K562 (cell line): Measurements from ENCODE around the gene OR2A14. TPM values are rescaled to one million over a fixed set of nuclear protein-coding genes. Genes with fewer than 3 reads are reported as not detected.

ENCODE experiments used
- ATAC-seq: fragments of 200-7000 bp; cut with Tn5 transposase; 3 replicates; pipeline ENCODE4 v1.9.1; 2020; ENCODE audit warnings: moderate library complexity
- BruUV-seq: library from RNA; stranded (reverse); fragments of 400-500 nt; replicated peaks from 2 replicates; lab custom pipeline; 2021; lab: Mats Ljungman, UMichigan
- CTCF ChIA-PET: fragments of 300-600 bp; formaldehyde crosslinking; extraction: SDS; loops from one replicate; lab custom pipeline; 2021; ENCODE audit warnings: low intra/inter-chr PET ratio; lab: Yijun Ruan, JAX
- POLR2A ChIA-PET: fragments of 300-600, 350-650 bp; sonication (Branson Sonifier 250); formaldehyde crosslinking; extraction: SDS; loops from one replicate; lab custom pipeline; 2021; ENCODE audit warnings: antibody characterized with exemption, inconsistent platforms; lab: Yijun Ruan, JAX
- DNase-seq, 4 experiments: peaks; one replicate each; pipeline versions ENCODE4 v3.0.0 to v3.0.0-alpha.2; 2011 to 2018; ENCODE audit warnings: low spot score in 3 of 4, mixed read lengths in 3 of 4; ENCODE audit errors: extremely low read depth in 1 of 4
- FAIRE-seq: peaks from 2 replicates; lab custom pipeline; 2011; peaks lifted over from hg19 to GRCh38; lab: Jason Lieb, UNC
- H2AFZ ChIP-seq: 2 replicates; pipeline ENCODE4 v1.6.0; 2011; ENCODE audit warnings: low read depth, low read length, control low read depth, inconsistent platforms
- H3K27ac ChIP-seq: fragments of 200-600 bp; 3 replicates; pipeline ENCODE4 v1.8.0; 2011; ENCODE audit warnings: low read depth, mild to moderate bottlenecking, control low read depth, inconsistent platforms, low read length, moderate library complexity, mixed read lengths; ENCODE audit errors: extremely low read depth
- H3K27me3 ChIP-seq, 2 experiments: fragments of 300-600 bp in 1 of 2; 2 replicates in 1 of 2; 3 replicates in 1 of 2; pipeline versions ENCODE4 v1.6.0 to v1.8.0; 2011; ENCODE audit warnings: inconsistent platforms in 2 of 2, low read length in 2 of 2, mild to moderate bottlenecking in 1 of 2, mixed read lengths in 1 of 2, moderate library complexity in 1 of 2; ENCODE audit not compliant: control insufficient read depth in 2 of 2, insufficient read depth in 2 of 2
- H3K36me3 ChIP-seq: fragments of 300-600 bp; 3 replicates; pipeline ENCODE4 v1.8.0; 2011; ENCODE audit warnings: mild to moderate bottlenecking, low read length, inconsistent platforms; ENCODE audit not compliant: control insufficient read depth, insufficient read depth
- H3K4me1 ChIP-seq, 2 experiments: fragments of 200-600 bp in 1 of 2; replicated peaks in 1 of 2; 2 replicates in 1 of 2; 3 replicates in 1 of 2; pipeline versions ENCODE4 v1.5.1 to v1.8.0; 2011; ENCODE audit warnings: inconsistent platforms in 2 of 2, low read length in 2 of 2, mild to moderate bottlenecking in 1 of 2, mixed read lengths in 1 of 2, moderate library complexity in 1 of 2; ENCODE audit not compliant: control insufficient read depth in 2 of 2, insufficient read depth in 2 of 2
- H3K4me2 ChIP-seq: 2 replicates; pipeline ENCODE4 v1.6.1; 2011; ENCODE audit warnings: low read length, control low read depth, inconsistent platforms, mixed read lengths; ENCODE audit not compliant: insufficient read depth
- H3K4me3 ChIP-seq: fragments of 200-600 bp; sonication (generic), shearing (Covaris generic); 2 replicates; pipeline ENCODE4 v1.5.1; 2016; ENCODE audit warnings: control low read depth, inconsistent platforms
- H3K79me2 ChIP-seq: fragments of 200-600 bp; 3 replicates; pipeline ENCODE4 v1.8.0; 2011; ENCODE audit warnings: low read length, inconsistent platforms; ENCODE audit not compliant: control insufficient read depth, insufficient read depth
- H3K9ac ChIP-seq, 2 experiments: 2 replicates each; pipeline versions ENCODE4 v1.6.0 to v1.6.1; 2011; ENCODE audit warnings: low read depth in 2 of 2, low read length in 2 of 2, control low read depth in 1 of 2, inconsistent platforms in 1 of 2, mild to moderate bottlenecking in 1 of 2, mixed read lengths in 1 of 2; ENCODE audit not compliant: insufficient read depth in 1 of 2
- H3K9me1 ChIP-seq: one replicate; pipeline ENCODE4 v1.6.0; 2011; ENCODE audit warnings: inconsistent platforms, mild to moderate bottlenecking, low read length, moderate library complexity; ENCODE audit not compliant: control insufficient read depth, insufficient read depth
- H3K9me3 ChIP-seq: replicated peaks from 2 replicates; pipeline ENCODE4 v1.5.1; 2011; ENCODE audit warnings: low read depth, low read length, inconsistent platforms; ENCODE audit not compliant: control insufficient read depth, insufficient read depth
- H4K20me1 ChIP-seq: replicated peaks from 2 replicates; pipeline ENCODE4 v1.6.1; 2011; ENCODE audit warnings: low read length, inconsistent platforms, mixed read lengths; ENCODE audit not compliant: control insufficient read depth, insufficient read depth
- CHD2 ChIP-seq: IDR thresholded peaks from 2 replicates; pipeline ENCODE4 v1.6.1; 2011; ENCODE audit warnings: low read depth, low read length
- DDX20 ChIP-seq: fragments of 450-650 bp; IDR thresholded peaks from 2 replicates; pipeline ENCODE4 v1.6.1; 2016; ENCODE audit warnings: missing genetic modification characterization, low read depth, mild to moderate bottlenecking, missing compliant biosample characterization, moderate library complexity
- MEIS2 ChIP-seq: fragments of 450-650 bp; IDR thresholded peaks from 2 replicates; pipeline ENCODE4 v1.6.1; 2014; ENCODE audit warnings: mild to moderate bottlenecking; ENCODE audit not compliant: partially characterized antibody
- PTBP1 ChIP-seq: fragments of 200-400 bp; formaldehyde crosslinking; IDR thresholded peaks from 2 replicates; pipeline ENCODE4 v1.6.1; 2017; ENCODE audit warnings: low read depth, low read length
- RBM22 ChIP-seq: fragments of 200-400 bp; formaldehyde crosslinking; IDR thresholded peaks from 2 replicates; pipeline ENCODE4 v1.6.1; 2018; ENCODE audit warnings: low read length, low read depth; ENCODE audit not compliant: poor library complexity, severe bottlenecking
- SIN3A ChIP-seq, 2 experiments: fragments of 150-350 bp in 1 of 2; IDR thresholded peaks; 2 replicates each; pipeline ENCODE4 v1.6.1; 2011 to 2016; ENCODE audit warnings: borderline replicate concordance in 2 of 2, low read depth in 2 of 2, low read length in 2 of 2, mild to moderate bottlenecking in 2 of 2, moderate library complexity in 2 of 2; ENCODE audit not compliant: control insufficient read depth in 1 of 2
- SRSF9 ChIP-seq: fragments of 200-400 bp; formaldehyde crosslinking; IDR thresholded peaks from 2 replicates; pipeline ENCODE4 v1.6.1; 2017; ENCODE audit warnings: low read depth, low read length, borderline replicate concordance
- TBL1XR1 ChIP-seq, 2 experiments: IDR thresholded peaks; 2 replicates each; pipeline ENCODE4 v1.6.1; 2012; ENCODE audit warnings: improper control_type of control experiment in 2 of 2, low read length in 2 of 2, mild to moderate bottlenecking in 1 of 2
- ZNF133 ChIP-seq: fragments of 250-450 bp; sonication (Bioruptor Pico); IDR thresholded peaks from 2 replicates; pipeline ENCODE4 v1.4.0; 2020; ENCODE audit warnings: mild to moderate bottlenecking
- in situ Hi-C: fragments of 300-500 bp; cut with MboI; formaldehyde crosslinking; loops from 4 replicates; pipeline ENCODE4 v1.15.0; 2018; ENCODE audit warnings: inconsistent platforms, mixed read lengths
- intact Hi-C: fragments of 100-400 bp; cut with micrococcal nuclease; formaldehyde crosslinking; loops from 2 replicates; pipeline ENCODE4 v1.14.2; 2022
- polyA plus RNA-seq, 8 experiments: library from polyadenylated mRNA; depleted of rRNA in 4 of 8; stranded (reverse) in 5 of 8; unstranded in 3 of 8; fragments of >200 nt; fragmentation: Nextera tagmentation in 2 of 8; fragmentation: Illumina TruSeq in 1 of 8; extraction: Ambion mirVana in 2 of 8; extraction: Trizol in 1 of 8; gene quantifications; 2 replicates each; pipeline versions ENCODE4 v1.2.1 to v1.2.3, GENCODE V29; 2011 to 2014; ENCODE audit warnings: inconsistent platforms in 1 of 8, missing spikeins in 1 of 8
- total RNA-seq, 7 experiments: library from RNA; depleted of rRNA in 6 of 7; stranded (reverse); fragments of >200 nt in 6 of 7; fragmentation: Illumina TruSeq in 2 of 7; extraction: Trizol in 2 of 7; gene quantifications; 2 replicates each; pipeline versions ENCODE4 v1.2.1 to v1.2.3, GENCODE V29; 2011 to 2021; ENCODE audit warnings: low replicate concordance in 1 of 7
- TF ChIP-seq, protein P1 (sequence below): fragments of 450-650 bp; IDR thresholded peaks from 2 replicates; pipeline ENCODE4 v1.6.1; 2016; ENCODE audit warnings: borderline replicate concordance
- TF ChIP-seq, protein P2 (sequence below): sonication (generic); formaldehyde crosslinking; IDR thresholded peaks from 2 replicates; pipeline ENCODE4 v1.5.0; 2020; ENCODE audit warnings: missing genetic modification reagents
- TF ChIP-seq, protein P3 (sequence below): fragments of 200-400 bp; formaldehyde crosslinking; IDR thresholded peaks from 2 replicates; pipeline ENCODE4 v1.6.1; 2017; ENCODE audit warnings: mild to moderate bottlenecking, low read depth, low read length, moderate library complexity

OR2A14 gene
- total and polyA plus RNA-seq, 9 of the 15 experiments (the other 6 are each of a cell fraction or from before 2014, with no cell fraction given): not detected

DNA sequence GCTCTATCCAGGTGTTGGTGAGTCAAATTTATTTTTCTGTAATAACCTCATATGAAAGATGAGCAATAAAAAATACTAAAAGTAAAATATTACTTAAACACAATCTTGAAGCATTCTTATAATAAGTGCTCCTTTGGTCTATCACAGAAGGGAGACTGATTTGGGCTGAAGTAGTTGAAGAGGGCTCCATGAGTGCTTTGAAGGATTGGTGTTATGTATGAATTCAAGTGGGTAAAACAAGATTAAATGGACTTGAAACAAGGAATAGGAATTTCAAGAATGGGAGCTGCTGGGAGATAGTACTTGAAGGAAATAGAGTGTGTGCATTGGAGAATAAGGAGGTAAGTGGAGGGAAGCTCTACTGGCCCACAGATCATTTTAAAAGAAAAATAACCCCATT lies 20.9 kb upstream of the OR2A14 start:
- CTCF ChIA-PET: no interaction called here
- no peak for FAIRE-seq
- BruUV-seq: no TSS peak
- no peaks in the 10 kb centered on the region for H3K36me3 ChIP-seq
- H3K4me3 ChIP-seq: no peak overlapping the region
- H3K4me1 ChIP-seq: no peaks in the 10 kb centered on the region
- no peak for ATAC-seq
- DNase-seq: no peak
- no peaks in the 10 kb centered on the region for H3K79me2 ChIP-seq
- intact Hi-C loops: no loop called here
- no peaks in the 10 kb centered on the region for H4K20me1 ChIP-seq
- no peak overlapping the region for H2AFZ ChIP-seq
- H3K9me1 ChIP-seq: no peaks in the 10 kb centered on the region
- H3K9ac ChIP-seq: no peak overlapping the region
- no peaks in the 10 kb centered on the region for H3K27me3 ChIP-seq
- TF ChIP-seq, protein P1, sequence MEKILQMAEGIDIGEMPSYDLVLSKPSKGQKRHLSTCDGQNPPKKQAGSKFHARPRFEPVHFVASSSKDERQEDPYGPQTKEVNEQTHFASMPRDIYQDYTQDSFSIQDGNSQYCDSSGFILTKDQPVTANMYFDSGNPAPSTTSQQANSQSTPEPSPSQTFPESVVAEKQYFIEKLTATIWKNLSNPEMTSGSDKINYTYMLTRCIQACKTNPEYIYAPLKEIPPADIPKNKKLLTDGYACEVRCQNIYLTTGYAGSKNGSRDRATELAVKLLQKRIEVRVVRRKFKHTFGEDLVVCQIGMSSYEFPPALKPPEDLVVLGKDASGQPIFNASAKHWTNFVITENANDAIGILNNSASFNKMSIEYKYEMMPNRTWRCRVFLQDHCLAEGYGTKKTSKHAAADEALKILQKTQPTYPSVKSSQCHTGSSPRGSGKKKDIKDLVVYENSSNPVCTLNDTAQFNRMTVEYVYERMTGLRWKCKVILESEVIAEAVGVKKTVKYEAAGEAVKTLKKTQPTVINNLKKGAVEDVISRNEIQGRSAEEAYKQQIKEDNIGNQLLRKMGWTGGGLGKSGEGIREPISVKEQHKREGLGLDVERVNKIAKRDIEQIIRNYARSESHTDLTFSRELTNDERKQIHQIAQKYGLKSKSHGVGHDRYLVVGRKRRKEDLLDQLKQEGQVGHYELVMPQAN: no peak
- TF ChIP-seq SIN3A (IDR thresholded peaks at IDR 0.05; ENCODE audit: borderline replicate concordance in 2 of 2, control insufficient read depth in 1 of 2, low read depth in 2 of 2, low read length in 2 of 2) (no peak), DDX20 (tag) (no peak)
- TF ChIP-seq, all 486 proteins: peak for 0
- no peaks in the 10 kb centered on the region for H3K9me3 ChIP-seq
- POLR2A ChIA-PET: no interaction called here
- in situ Hi-C loops: no loop called here
- H3K4me2 ChIP-seq: no peak overlapping the region
- no peak overlapping the region for H3K27ac ChIP-seq

DNA sequence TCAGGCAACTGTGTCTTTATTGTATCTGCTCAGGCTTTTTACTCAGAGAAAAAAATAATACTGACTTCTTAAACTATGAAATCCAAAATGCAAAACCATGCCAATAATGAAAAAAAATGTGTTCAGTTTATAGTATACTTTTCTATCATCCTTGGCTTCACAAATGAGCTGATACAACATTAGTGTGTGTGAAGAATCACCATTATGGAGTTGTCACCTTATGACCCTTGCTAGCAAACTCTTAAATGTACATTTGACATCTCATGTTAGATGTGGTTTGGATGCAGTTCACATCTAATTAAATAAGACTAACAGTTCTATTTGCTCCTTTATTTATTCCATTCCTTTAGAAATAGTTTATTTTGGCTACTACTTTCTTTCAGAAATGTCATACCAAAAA lies 17.8 kb upstream of the OR2A14 start:
- H4K20me1 ChIP-seq: no peaks in the 10 kb centered on the region
- in situ Hi-C loops: no loop called here
- H3K9ac ChIP-seq: no peak overlapping the region
- no peaks in the 10 kb centered on the region for H3K9me1 ChIP-seq
- H3K27me3 ChIP-seq: no peaks in the 10 kb centered on the region
- no peak for FAIRE-seq
- H3K4me3 ChIP-seq: no peak overlapping the region
- H3K4me2 ChIP-seq: no peak overlapping the region
- no peak overlapping the region for H3K27ac ChIP-seq
- DNase-seq: no peak
- H3K36me3 ChIP-seq: no peaks in the 10 kb centered on the region
- intact Hi-C loops: no loop called here
- H3K9me3 ChIP-seq: no peaks in the 10 kb centered on the region
- CTCF ChIA-PET: no interaction called here
- BruUV-seq: no TSS peak
- H3K4me1 ChIP-seq: no peaks in the 10 kb centered on the region
- no peaks in the 10 kb centered on the region for H3K79me2 ChIP-seq
- no peak overlapping the region for H2AFZ ChIP-seq
- POLR2A ChIA-PET: interaction anchor here (0.7 kb wide), 1 partner anchor 1386 kb away, joined by 3 read pairs; no protein-coding TSS in a partner anchor
- no peak for ATAC-seq
- TF ChIP-seq, protein P2, sequence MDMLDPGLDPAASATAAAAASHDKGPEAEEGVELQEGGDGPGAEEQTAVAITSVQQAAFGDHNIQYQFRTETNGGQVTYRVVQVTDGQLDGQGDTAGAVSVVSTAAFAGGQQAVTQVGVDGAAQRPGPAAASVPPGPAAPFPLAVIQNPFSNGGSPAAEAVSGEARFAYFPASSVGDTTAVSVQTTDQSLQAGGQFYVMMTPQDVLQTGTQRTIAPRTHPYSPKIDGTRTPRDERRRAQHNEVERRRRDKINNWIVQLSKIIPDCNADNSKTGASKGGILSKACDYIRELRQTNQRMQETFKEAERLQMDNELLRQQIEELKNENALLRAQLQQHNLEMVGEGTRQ (CRISPR knock-in tag): no peak
- no peak for TF ChIP-seq RBM22
- TF ChIP-seq PTBP1: no peak
- TF ChIP-seq ZNF133 (CRISPR knock-in tag): no peak
- TF ChIP-seq CHD2: no peak
- TF ChIP-seq, protein P3, sequence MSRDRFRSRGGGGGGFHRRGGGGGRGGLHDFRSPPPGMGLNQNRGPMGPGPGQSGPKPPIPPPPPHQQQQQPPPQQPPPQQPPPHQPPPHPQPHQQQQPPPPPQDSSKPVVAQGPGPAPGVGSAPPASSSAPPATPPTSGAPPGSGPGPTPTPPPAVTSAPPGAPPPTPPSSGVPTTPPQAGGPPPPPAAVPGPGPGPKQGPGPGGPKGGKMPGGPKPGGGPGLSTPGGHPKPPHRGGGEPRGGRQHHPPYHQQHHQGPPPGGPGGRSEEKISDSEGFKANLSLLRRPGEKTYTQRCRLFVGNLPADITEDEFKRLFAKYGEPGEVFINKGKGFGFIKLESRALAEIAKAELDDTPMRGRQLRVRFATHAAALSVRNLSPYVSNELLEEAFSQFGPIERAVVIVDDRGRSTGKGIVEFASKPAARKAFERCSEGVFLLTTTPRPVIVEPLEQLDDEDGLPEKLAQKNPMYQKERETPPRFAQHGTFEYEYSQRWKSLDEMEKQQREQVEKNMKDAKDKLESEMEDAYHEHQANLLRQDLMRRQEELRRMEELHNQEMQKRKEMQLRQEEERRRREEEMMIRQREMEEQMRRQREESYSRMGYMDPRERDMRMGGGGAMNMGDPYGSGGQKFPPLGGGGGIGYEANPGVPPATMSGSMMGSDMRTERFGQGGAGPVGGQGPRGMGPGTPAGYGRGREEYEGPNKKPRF: no peak
- TF ChIP-seq SRSF9: no peak
- TF ChIP-seq TBL1XR1 (IDR thresholded peaks at IDR 0.05; ENCODE audit: low read length in 2 of 2): no peak
- TF ChIP-seq MEIS2: no peak
